HEK293 (cell line): Measurements from ENCODE around the gene ADAMTSL5.

Experiments used
- TF ChIP-seq, protein P1 (sequence below): IDR thresholded peaks from 2 replicates; pipeline ENCODE4 v1.6.1; 2011; ENCODE audit warnings: mild to moderate bottlenecking, low read depth, low read length, borderline replicate concordance
- TF ChIP-seq, protein P2 (sequence below): fragments of 450-650 bp; formaldehyde crosslinking; IDR thresholded peaks from 2 replicates; pipeline ENCODE4 v1.5.1; 2017; ENCODE audit warnings: missing biosample characterization, missing genetic modification characterization
- TF ChIP-seq, protein P3 (sequence below): fragments of 450-650 bp; formaldehyde crosslinking; IDR thresholded peaks from 2 replicates; pipeline ENCODE4 v1.5.1; 2016; ENCODE audit warnings: missing biosample characterization, missing genetic modification characterization

DNA sequence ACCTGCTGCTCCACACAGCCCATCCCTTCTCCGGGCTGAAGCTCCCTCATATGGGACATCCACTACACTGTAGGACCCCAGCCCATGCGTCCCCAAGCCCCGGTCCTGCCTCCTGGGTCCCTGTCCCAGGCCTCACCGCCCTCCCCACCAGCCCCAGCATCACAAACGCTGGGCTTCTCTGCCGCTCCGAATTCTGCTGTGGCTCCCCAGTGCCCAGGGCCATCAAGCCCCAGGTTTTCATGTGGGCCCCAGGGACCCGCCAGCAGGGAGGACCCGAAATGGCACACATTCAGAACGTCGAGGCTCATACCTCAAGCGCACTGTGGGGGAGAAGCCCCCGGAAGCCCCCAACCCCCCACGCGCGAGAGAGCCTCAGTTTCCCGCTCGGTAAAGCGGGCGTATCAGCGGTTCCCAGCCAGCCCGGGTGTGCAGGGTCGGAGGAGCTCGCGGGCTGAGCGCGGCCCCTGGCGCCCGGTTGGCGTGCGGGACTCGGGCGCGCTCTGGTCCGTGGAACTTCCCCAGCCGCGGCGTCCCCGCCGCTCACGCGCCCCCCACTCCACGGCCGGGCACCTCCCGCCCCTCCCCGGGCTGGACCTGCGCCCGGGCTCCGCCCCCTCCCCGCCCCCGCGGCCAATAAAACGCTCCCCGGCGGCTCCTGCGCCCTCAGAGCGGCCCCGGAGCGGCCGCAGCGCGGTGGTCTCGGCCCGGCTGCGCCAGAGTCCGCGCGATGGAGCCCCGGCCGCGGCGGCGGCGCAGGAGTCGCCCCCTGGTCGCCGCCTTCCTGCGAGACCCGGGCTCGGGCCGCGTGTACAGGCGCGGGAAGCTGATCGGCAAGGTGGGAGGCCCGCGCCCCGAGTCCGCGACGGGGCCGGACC is 10.8 kb upstream of the ADAMTSL5 start, which contains the start of gene PLK5:
- TF ChIP-seq, protein P1, sequence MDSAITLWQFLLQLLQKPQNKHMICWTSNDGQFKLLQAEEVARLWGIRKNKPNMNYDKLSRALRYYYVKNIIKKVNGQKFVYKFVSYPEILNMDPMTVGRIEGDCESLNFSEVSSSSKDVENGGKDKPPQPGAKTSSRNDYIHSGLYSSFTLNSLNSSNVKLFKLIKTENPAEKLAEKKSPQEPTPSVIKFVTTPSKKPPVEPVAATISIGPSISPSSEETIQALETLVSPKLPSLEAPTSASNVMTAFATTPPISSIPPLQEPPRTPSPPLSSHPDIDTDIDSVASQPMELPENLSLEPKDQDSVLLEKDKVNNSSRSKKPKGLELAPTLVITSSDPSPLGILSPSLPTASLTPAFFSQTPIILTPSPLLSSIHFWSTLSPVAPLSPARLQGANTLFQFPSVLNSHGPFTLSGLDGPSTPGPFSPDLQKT: no peak
- TF ChIP-seq, protein P2, sequence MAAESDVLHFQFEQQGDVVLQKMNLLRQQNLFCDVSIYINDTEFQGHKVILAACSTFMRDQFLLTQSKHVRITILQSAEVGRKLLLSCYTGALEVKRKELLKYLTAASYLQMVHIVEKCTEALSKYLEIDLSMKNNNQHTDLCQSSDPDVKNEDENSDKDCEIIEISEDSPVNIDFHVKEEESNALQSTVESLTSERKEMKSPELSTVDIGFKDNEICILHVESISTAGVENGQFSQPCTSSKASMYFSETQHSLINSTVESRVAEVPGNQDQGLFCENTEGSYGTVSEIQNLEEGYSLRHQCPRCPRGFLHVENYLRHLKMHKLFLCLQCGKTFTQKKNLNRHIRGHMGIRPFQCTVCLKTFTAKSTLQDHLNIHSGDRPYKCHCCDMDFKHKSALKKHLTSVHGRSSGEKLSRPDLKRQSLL (tag by site-specific recombination): peak; percentile 71; the same call in 1 of the 2 replicates
- TF ChIP-seq, protein P3, sequence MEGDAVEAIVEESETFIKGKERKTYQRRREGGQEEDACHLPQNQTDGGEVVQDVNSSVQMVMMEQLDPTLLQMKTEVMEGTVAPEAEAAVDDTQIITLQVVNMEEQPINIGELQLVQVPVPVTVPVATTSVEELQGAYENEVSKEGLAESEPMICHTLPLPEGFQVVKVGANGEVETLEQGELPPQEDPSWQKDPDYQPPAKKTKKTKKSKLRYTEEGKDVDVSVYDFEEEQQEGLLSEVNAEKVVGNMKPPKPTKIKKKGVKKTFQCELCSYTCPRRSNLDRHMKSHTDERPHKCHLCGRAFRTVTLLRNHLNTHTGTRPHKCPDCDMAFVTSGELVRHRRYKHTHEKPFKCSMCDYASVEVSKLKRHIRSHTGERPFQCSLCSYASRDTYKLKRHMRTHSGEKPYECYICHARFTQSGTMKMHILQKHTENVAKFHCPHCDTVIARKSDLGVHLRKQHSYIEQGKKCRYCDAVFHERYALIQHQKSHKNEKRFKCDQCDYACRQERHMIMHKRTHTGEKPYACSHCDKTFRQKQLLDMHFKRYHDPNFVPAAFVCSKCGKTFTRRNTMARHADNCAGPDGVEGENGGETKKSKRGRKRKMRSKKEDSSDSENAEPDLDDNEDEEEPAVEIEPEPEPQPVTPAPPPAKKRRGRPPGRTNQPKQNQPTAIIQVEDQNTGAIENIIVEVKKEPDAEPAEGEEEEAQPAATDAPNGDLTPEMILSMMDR: no peak
